GM18526 (cell line): ENCODE results near the gene AXIN1.

Experiments used
- POLR2A ChIP-seq: IDR thresholded peaks from 3 replicates; pipeline ENCODE4 v1.6.1; 2011; ENCODE audit not compliant: insufficient read length; ENCODE audit errors: extremely low read depth

Gene AXIN1

GRCh38 chr16:364595-365491 lies 12.3 kb upstream of the AXIN1 start:
- TF ChIP-seq POLR2A, result peak; percentile 16

GRCh38 chr16:363766-364490 lies 11.4 kb upstream of the AXIN1 start:
- no peak for TF ChIP-seq POLR2A

- TF ChIP-seq POLR2A, result no peak
These were observed 10.7 kb upstream of the AXIN1 start for GRCh38 chr16:363110-363765.

- TF ChIP-seq POLR2A, result no peak
These were observed 9.6 kb upstream of the AXIN1 start for GRCh38 chr16:361872-362701.

GRCh38 chr16:361341-361871 lies 8.9 kb upstream of the AXIN1 start:
- TF ChIP-seq POLR2A, result no peak

GRCh38 chr16:360698-361336 lies 8.3 kb upstream of the AXIN1 start:
- TF ChIP-seq POLR2A, result no peak

- TF ChIP-seq POLR2A, result no peak
These were observed 7.6 kb upstream of the AXIN1 start for GRCh38 chr16:359871-360697.

GRCh38 chr16:359067-359763 lies 6.7 kb upstream of the AXIN1 start:
- TF ChIP-seq POLR2A, result no peak

GRCh38 chr16:356741-357140 lies 4.2 kb upstream of the AXIN1 start:
- no peak for TF ChIP-seq POLR2A

- no peak for TF ChIP-seq POLR2A
These were observed 2.5 kb upstream of the AXIN1 start for GRCh38 chr16:354971-355461.

GRCh38 chr16:354291-354881 lies 1.9 kb upstream of the AXIN1 start:
- no peak for TF ChIP-seq POLR2A
